Stimulated activated memory B cell treated with anti-CD40 and anti-IgM and Interleukin-4, amounts not matched to agents 10 μg/mL and 1 μg/mL and 100 μg/mL, for 72 hours (primary cell): ENCODE results near the gene ITGAE.
"Not testable (repeated sequence)": the region's sequence is repeated elsewhere in the genome, so short reads cannot be mapped to it uniquely, and the experiment has no call there.

Experiments used
- ATAC-seq: fragments of 150-1000 bp; cut with Tn5 transposase; 2 replicates; pipeline ENCODE4 v1.10.0; 2021
- H3K27ac Mint-ChIP-seq: one replicate; pipeline ENCODE4 v1.8.0; 2022; ENCODE audit warnings: mild to moderate bottlenecking, mixed read lengths
- H3K27me3 Mint-ChIP-seq: one replicate; pipeline ENCODE4 v1.8.0; 2022; ENCODE audit warnings: mixed read lengths
- H3K36me3 Mint-ChIP-seq: one replicate; pipeline ENCODE4 v1.8.0; 2022; ENCODE audit warnings: mixed read lengths
- H3K4me1 Mint-ChIP-seq: one replicate; pipeline ENCODE4 v1.8.0; 2022; ENCODE audit warnings: mixed read lengths
- H3K4me3 Mint-ChIP-seq: one replicate; pipeline ENCODE4 v1.8.0; 2022; ENCODE audit warnings: mild to moderate bottlenecking, moderate library complexity, mixed read lengths
- H3K9me3 Mint-ChIP-seq: one replicate; pipeline ENCODE4 v1.8.0; 2022; ENCODE audit warnings: mixed read lengths

ITGAE gene, protein sequence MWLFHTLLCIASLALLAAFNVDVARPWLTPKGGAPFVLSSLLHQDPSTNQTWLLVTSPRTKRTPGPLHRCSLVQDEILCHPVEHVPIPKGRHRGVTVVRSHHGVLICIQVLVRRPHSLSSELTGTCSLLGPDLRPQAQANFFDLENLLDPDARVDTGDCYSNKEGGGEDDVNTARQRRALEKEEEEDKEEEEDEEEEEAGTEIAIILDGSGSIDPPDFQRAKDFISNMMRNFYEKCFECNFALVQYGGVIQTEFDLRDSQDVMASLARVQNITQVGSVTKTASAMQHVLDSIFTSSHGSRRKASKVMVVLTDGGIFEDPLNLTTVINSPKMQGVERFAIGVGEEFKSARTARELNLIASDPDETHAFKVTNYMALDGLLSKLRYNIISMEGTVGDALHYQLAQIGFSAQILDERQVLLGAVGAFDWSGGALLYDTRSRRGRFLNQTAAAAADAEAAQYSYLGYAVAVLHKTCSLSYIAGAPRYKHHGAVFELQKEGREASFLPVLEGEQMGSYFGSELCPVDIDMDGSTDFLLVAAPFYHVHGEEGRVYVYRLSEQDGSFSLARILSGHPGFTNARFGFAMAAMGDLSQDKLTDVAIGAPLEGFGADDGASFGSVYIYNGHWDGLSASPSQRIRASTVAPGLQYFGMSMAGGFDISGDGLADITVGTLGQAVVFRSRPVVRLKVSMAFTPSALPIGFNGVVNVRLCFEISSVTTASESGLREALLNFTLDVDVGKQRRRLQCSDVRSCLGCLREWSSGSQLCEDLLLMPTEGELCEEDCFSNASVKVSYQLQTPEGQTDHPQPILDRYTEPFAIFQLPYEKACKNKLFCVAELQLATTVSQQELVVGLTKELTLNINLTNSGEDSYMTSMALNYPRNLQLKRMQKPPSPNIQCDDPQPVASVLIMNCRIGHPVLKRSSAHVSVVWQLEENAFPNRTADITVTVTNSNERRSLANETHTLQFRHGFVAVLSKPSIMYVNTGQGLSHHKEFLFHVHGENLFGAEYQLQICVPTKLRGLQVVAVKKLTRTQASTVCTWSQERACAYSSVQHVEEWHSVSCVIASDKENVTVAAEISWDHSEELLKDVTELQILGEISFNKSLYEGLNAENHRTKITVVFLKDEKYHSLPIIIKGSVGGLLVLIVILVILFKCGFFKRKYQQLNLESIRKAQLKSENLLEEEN

DNA sequence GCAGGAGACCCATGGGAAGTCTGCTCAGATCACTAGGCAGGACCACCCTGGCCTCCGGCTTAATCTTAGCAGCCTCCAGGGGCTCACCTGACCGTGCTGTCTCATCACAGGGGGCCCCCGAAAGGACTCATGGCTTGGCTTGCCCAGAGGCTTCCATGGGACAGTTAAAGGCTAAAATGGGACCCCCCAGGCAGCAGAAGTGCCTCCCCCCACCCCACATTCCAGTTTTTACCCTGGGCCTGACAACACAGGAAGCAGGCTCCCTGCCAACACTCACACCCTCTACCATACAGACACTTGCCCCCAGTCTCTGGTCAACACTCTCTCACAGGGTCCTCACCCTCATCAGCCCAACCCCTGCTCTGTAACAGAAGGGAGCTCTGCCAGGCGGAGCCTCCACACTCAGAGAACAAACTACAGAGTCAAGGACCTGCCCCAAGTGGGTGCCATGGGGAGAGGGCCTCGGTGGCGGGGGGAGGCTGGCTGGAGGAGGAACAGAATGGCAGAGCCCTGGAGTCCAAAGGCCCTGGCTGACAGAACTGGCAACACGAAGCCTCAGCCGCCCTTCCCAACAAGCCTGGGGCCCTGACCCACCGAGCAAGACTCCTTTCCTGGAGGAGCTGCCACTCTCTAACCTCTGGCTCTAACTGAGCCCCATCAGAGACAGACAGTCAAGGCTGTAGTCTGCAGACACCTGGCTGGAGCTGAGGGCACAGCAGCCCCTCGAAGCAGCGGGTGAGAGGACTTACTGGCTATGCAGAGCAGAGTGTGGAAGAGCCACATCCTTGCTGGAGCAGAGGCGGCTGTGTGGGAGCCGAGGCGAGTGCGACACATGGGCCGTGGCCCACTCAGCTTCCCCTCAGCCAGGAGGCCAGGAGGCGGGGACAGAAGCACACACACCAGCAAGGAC is at the start of gene ITGAE:
Gene ITGAE (minus strand): TSS at position 827 of the 910 bp plus-strand sequence. CDS start 44 bp downstream, at position 783.
- Mint-ChIP-seq H3K36me3 (peaks cover 22% of the 10 kb centered on the region), H3K4me3 (peak within 1 kb of the TSS; percentile 8), H3K27me3 (no peaks in the 10 kb centered on the region), H3K9me3 (no peaks in the 10 kb centered on the region), H3K27ac (peak within 1 kb of the TSS; percentile 99), H3K4me1 (peaks cover 86% of the 10 kb centered on the region)
- ATAC-seq: no peak

DNA sequence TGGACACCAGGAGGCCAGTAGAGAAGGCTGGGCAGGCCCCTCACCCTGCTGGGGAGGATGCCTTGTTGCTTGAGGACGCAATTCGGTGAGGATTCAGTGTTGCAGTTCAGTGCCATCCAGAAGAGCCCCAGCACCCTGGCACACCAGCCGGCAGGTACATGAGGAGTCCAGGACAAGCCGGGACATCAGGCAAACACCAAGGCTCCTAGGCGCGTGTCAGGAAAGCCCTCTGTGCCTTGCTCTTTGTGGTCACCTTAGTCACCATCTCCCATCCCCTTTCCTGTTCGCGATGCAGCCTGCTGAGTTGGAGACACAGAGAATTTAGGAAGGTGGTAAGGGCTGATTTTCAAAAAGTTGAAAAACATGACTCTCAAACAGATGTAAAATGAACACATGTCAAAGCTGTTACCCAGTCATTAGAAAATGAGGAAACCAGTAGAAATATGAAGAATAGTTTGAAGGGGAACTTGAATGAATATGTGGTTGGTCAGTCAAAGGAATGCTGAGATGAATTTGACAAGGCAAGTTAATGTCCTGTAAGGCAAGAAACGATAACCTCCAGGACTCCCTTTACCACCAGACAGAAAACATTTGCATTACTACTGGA is 47.3 kb upstream of the ITGAE start:
- no peak for ATAC-seq
- Mint-ChIP-seq H3K4me3 (no peak overlapping the region), H3K27ac (no peak overlapping the region), H3K9me3 (no peaks in the 10 kb centered on the region), H3K36me3 (peaks cover 5% of the 10 kb centered on the region), H3K4me1 (peaks cover 26% of the 10 kb centered on the region), H3K27me3 (peaks cover 16% of the 10 kb centered on the region)

DNA sequence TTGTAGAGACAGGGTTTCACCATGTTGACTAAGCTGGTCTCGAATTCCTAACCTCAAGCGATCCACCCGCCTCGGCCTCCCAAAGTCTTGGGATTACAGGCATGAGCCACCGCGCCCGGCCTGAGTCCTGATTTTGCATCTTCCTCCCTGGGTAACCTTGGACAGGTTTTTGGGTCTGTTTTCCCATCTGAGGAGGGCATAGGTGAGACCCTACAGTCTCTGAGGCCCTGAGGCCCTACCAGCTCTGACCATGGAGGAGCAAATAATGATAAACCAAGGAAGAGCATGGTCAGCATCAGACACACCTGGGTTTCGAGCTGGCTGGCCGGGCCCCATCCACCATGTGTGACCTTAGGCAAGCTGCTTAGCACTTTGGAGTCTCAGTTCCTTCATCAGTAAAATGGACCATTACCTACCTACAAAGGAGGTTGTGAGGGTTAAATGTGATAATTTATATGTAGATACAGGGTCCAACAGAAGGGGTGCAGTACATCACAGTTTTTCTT is 46.2 kb upstream of the ITGAE start:
- Mint-ChIP-seq H3K36me3 (peaks cover 5% of the 10 kb centered on the region), H3K4me3 (peak overlapping the region; percentile 51), H3K9me3 (no peaks in the 10 kb centered on the region), H3K4me1 (peaks cover 26% of the 10 kb centered on the region), H3K27me3 (peaks cover 8% of the 10 kb centered on the region), H3K27ac (no peak overlapping the region)
- ATAC-seq: no peak

DNA sequence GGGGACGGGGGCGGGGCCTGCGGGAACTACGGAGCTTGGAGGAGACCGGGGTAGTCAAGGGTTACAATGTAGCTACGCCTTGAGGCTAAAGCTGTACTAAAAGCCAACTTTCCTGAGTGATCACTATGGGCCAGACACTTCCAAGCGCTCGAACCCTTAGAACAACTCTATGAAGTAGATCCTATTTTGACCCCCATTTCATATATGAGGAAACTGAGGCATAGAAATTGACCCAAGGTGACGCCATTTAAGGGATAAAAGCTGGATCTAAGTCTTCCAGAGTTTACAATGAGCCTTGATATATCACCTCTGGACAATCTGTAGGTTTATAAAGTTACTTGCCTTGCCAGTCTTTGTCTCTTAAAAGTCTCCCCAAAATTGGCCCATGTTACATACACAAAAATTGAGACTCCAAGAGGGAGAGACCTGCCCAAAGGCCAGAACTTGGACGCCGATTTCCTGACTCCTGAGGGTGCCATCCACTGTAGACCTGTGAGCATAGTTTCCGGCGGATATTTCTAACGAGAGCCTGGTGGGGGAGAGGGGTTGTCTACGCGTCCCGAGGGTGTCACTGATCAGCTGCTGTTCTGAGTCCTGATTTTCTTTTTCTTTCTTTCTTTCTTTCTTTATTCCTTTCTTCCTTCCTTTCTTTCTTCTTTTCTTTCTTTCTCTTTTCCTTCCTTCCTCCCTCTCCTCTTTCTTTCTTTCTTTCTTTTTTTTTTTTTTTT is 45.6 kb upstream of the ITGAE start:
- peaks cover 26% of the 10 kb centered on the region for H3K4me1 Mint-ChIP-seq
- H3K9me3 Mint-ChIP-seq: no peaks in the 10 kb centered on the region
- H3K4me3 Mint-ChIP-seq: peak overlapping the region; percentile 86
- peaks cover 5% of the 10 kb centered on the region for H3K36me3 Mint-ChIP-seq
- H3K27ac Mint-ChIP-seq: peak overlapping the region; percentile 83
- H3K27me3 Mint-ChIP-seq: peaks cover 1% of the 10 kb centered on the region
- ATAC-seq: no peak

DNA sequence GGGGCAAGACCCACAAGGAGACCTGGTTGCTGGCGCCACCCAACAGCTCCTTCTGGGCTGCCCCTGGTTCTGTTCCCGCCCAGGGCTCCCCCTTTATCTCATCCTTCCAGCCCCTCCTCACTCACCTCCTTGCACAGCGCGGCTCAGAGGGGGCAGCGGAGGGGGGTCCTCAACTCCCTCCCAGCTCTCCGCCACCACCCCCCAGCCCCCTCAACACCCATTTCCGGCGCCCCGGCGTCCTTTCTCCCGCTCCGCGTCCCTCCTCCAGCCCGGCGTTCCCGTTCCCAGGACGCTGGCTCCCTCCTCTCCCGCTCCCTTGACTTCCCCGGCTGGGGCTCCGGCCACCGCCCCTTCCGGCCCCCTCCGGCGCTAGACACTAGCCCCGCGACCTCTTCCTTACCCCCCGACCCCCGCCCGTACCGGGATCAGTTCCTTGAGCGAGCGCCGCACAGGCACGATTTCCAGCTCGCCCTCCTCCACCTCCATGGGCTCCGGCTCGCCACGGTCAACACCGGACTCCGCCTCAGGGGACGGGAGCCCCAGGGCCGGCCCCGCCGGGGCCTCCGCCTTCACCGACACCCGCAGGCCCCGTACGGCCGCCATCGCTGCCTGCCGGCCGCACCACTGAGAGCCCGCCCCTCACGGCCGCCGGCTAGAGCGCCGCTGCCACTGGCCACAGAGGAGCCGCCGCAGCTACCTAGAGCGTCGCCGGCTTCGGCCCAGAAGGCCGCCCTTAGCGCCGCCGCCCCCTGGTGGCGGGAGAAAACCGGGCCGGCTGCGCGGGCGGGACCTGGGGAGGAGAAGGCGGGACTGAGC is 44.8 kb upstream of the ITGAE start, which contains the start of gene NCBP3:
Gene NCBP3 (minus strand): TSS at position 626 of the 816 bp plus-strand sequence. CDS start 23 bp downstream, at position 603.
- Mint-ChIP-seq H3K4me1 (peaks cover 28% of the 10 kb centered on the region), H3K27me3 (no peaks in the 10 kb centered on the region), H3K9me3 (no peaks in the 10 kb centered on the region), H3K36me3 (peaks cover 12% of the 10 kb centered on the region), H3K27ac (peak within 1 kb of the TSS; percentile 83), H3K4me3 (peak within 1 kb of the TSS; percentile 86)
- peak; percentile 99 for ATAC-seq

DNA sequence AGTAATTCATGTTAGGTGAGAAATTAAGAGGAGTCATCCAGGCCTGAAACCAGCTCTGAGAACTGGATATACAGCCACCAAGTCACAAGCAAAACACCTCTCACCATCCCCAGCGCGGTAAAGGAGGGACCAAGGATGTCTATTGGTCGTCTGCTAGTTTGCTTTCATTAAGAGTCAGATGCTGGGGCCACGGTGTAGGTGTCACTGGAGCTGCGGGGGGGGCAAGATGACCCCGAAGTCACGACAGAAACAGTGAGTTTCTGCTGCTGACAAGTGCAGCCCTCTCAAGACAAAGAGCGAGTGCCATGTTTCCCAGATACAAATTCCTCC is 44.3 kb upstream of the ITGAE start:
- H3K27me3 Mint-ChIP-seq: no peaks in the 10 kb centered on the region
- H3K9me3 Mint-ChIP-seq: no peaks in the 10 kb centered on the region
- H3K4me3 Mint-ChIP-seq: peak overlapping the region; percentile 86
- H3K27ac Mint-ChIP-seq: peak overlapping the region; percentile 83
- H3K4me1 Mint-ChIP-seq: peaks cover 32% of the 10 kb centered on the region
- peaks cover 18% of the 10 kb centered on the region for H3K36me3 Mint-ChIP-seq
- peak; percentile 37 for ATAC-seq

DNA sequence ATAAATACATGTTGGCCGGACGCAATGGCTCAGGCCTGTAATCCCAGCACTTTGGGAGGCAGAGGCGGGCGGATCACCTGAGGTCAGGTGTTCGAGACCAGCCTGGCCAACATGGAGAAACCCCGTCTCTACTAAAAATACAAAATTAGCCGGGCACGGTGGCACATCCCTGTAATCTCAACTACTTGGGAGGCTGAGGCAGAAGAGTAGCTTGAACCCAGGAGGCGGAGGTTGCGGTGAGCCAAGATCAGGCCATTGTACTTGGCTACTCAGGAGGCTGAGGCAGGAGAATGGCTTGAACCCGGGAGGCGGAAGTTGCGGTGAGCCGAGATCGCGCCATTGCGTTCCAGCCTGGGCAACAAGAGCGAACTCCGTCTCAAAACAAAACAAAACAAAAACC is 43.6 kb upstream of the ITGAE start:
- H3K27ac Mint-ChIP-seq, ATAC-seq: not testable (repeated sequence)
- H3K4me1 Mint-ChIP-seq: peaks cover 32% of the 10 kb centered on the region

DNA sequence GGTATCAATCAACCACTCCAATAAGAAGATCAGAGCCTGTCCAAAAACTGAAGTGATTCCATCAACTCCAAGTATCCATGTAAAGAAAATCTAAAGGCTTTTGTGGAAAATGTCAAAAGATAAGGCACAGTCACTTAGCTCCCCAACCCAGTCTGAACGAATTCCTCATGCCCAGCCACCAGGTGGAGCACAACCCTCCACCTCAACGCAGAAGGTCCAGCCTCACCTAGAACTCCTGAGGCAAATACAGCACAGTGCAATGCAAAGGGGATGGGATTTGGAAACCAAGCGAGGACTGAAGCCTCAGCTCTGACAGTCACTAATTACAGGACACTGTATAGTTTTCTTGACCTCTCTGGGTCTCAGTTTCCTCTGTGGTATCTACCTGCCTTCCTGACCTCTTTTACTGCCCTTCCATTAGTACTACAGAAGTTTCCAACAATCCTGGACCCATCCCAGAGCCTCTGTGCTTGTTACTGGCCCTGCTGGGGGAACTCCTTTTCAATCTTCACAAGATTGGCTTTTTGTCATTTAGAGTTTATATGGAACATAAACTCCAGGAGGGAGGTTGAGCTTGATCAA is 43.0 kb upstream of the ITGAE start:
- Mint-ChIP-seq H3K4me1 (peaks cover 32% of the 10 kb centered on the region), H3K27ac (no peak overlapping the region), H3K4me3 (peak overlapping the region; percentile 86), H3K27me3 (no peaks in the 10 kb centered on the region), H3K9me3 (no peaks in the 10 kb centered on the region), H3K36me3 (peaks cover 18% of the 10 kb centered on the region)
- no peak for ATAC-seq

More for the DNA sequence above, 43.6 kb upstream of the ITGAE start:
- Mint-ChIP-seq H3K4me3 (peak overlapping the region; percentile 86), H3K36me3 (peaks cover 18% of the 10 kb centered on the region)
- not testable (repeated sequence) for H3K27me3 Mint-ChIP-seq, H3K9me3 Mint-ChIP-seq

DNA sequence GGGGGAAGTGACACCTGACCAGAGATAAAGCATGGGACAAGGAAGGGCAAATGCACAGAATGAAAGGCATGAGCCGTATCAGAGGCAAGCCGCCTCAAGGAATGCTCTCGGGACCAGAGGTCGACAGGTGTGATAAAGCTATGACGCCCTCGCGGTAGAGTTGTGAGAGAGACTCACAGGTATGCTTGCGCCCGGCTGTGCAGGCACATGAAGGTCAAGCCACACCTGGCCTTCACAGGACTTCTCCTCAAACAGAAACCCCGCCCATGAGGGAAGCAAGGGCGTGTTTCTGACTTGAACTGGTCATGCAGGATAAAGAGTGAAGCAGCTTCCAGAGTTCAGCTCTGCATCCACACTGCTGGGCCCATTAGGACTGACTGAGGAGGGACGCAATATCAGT is 37.2 kb upstream of the ITGAE start:
- ATAC-seq: no peak
- Mint-ChIP-seq H3K4me1 (peaks cover 19% of the 10 kb centered on the region), H3K36me3 (peaks cover 47% of the 10 kb centered on the region), H3K27ac (no peak overlapping the region), H3K27me3 (no peaks in the 10 kb centered on the region), H3K4me3 (no peak overlapping the region), H3K9me3 (no peaks in the 10 kb centered on the region)

DNA sequence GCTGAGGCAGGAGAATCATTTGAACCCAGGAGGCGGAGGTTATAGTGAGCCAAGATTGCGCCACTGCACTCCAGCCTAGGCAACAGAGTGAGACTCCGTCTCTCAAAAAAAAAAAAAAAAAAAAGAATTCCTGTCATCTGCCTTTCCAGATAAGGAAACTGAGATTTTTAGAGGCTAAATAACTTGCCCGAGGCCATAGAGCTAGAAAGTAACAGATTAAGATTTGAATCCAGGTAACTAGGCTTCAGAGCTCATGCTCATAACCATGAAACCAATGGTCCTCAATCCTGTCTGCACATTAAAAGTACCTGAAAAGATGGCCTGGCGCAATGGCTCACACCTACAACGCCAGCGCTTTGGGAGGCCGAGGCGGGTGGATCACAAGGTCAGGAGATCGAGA is 35.6 kb upstream of the ITGAE start:
- no peak overlapping the region for H3K4me3 Mint-ChIP-seq
- no peaks in the 10 kb centered on the region for H3K9me3 Mint-ChIP-seq
- H3K36me3 Mint-ChIP-seq: peaks cover 48% of the 10 kb centered on the region
- no peak overlapping the region for H3K27ac Mint-ChIP-seq
- no peaks in the 10 kb centered on the region for H3K27me3 Mint-ChIP-seq
- no peak for ATAC-seq
- peaks cover 19% of the 10 kb centered on the region for H3K4me1 Mint-ChIP-seq

DNA sequence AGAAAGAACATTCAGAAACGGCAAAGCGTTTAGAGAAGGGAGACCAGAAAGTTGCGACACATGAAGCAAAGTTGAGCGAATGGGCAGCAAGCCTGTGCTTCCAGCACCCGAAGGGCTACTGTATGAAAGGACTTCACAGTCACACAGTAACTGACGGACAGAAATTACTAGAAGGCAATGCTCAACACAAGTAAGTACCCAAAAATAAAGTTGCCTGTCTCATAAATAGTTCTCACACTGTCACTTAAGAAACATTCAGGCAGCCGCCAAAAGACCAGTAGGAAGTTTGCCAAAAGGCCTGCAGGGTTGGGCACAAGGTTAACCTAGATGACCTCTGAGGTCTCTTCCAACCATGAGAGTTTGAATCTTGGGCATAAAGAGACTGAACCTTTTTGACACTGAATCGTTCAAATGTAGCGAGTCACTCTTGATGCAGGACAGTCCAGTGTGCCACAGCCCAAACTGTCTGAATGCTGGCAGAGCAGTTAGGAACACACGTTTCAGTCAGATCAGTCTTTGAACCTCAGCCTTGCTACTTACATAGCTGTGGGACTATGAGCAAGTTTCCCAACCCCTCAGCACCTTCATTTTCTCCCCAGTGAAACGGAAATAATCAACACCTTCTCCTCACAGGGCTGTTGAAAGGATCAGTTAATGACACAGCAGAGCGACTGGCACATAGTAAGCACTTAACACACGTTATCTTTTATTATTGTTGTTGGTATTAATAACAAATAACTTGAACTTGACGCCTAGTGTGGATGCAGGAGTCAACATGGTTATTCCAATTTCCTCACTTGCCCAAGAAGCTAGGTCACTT is 34.6 kb upstream of the ITGAE start:
- no peak for ATAC-seq
- no peaks in the 10 kb centered on the region for H3K27me3 Mint-ChIP-seq
- H3K4me1 Mint-ChIP-seq: peaks cover 15% of the 10 kb centered on the region
- H3K27ac Mint-ChIP-seq: no peak overlapping the region
- no peak overlapping the region for H3K4me3 Mint-ChIP-seq
- H3K9me3 Mint-ChIP-seq: no peaks in the 10 kb centered on the region
- H3K36me3 Mint-ChIP-seq: peaks cover 39% of the 10 kb centered on the region

DNA sequence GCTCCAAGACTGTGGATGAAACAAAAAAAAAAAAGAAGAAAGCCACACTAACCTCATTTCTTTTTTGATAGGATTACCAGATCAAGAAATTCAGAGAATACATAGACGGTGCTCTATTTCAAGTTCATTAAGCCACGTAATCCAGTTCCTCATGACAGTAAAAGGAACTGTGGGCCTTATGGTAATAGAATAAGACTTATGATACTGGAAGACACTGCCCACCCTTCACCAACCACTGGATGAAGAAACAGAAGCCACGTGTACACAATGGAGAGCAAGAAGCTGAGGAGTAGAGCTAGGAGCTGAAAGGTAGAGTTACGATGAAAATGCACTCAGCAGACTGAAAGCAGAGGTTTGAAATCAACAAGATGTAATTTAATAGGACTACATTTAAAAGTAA is 33.8 kb upstream of the ITGAE start:
- Mint-ChIP-seq H3K27ac (no peak overlapping the region), H3K36me3 (peaks cover 38% of the 10 kb centered on the region)

More for the DNA sequence above, 33.8 kb upstream of the ITGAE start:
- H3K27me3 Mint-ChIP-seq: no peaks in the 10 kb centered on the region
- no peak for ATAC-seq
- H3K4me1 Mint-ChIP-seq: peaks cover 12% of the 10 kb centered on the region
- no peaks in the 10 kb centered on the region for H3K9me3 Mint-ChIP-seq
- H3K4me3 Mint-ChIP-seq: no peak overlapping the region
